OCI-LY1 (cell line): ENCODE measurements around the gene FOXA3.

ENCODE experiments used
- H2AFZ ChIP-seq: fragments of 200-600 bp; sonication (generic), shearing (Covaris generic); 2 replicates; pipeline ENCODE4 v1.6.0; 2014; ENCODE audit warnings: antibody characterized with exemption, mild to moderate bottlenecking, low read length
- H3F3A ChIP-seq: fragments of 200-600 bp; sonication (generic), shearing (Covaris generic); 2 replicates; pipeline ENCODE4 v1.6.0; 2014; ENCODE audit warnings: mild to moderate bottlenecking, antibody characterized with exemption, low read length, moderate library complexity; ENCODE audit not compliant: insufficient read depth
- H3K27ac ChIP-seq: fragments of 200-600 bp; sonication (generic); 2 replicates; pipeline ENCODE4 v1.5.1; 2014; ENCODE audit warnings: low read length, mixed run types, mild to moderate bottlenecking, low read depth; ENCODE audit not compliant: poor library complexity, severe bottlenecking
- H3K27me3 ChIP-seq: fragments of 200-600 bp; sonication (generic); 2 replicates; pipeline ENCODE4 v1.6.0; 2014; ENCODE audit warnings: antibody characterized with exemption, mild to moderate bottlenecking, low read length, moderate library complexity; ENCODE audit not compliant: insufficient read depth
- H3K36me3 ChIP-seq: fragments of 200-600 bp; sonication (generic); 2 replicates; pipeline ENCODE4 v1.6.1; 2014; ENCODE audit warnings: mild to moderate bottlenecking, antibody characterized with exemption, low read length, moderate library complexity, mixed read lengths; ENCODE audit not compliant: insufficient read depth
- H3K4me1 ChIP-seq: fragments of 200-600 bp; sonication (generic); 2 replicates; pipeline ENCODE4 v1.5.1; 2014; ENCODE audit warnings: mild to moderate bottlenecking, low read length, moderate library complexity; ENCODE audit not compliant: insufficient read depth, severe bottlenecking
- H3K4me2 ChIP-seq: fragments of 200-600 bp; sonication (generic), shearing (Covaris generic); 2 replicates; pipeline ENCODE4 v1.6.1; 2014; ENCODE audit warnings: low read length
- H3K4me3 ChIP-seq: fragments of 200-600 bp; sonication (generic); 2 replicates; pipeline ENCODE4 v1.5.1; 2014; ENCODE audit warnings: low read length, low read depth, mild to moderate bottlenecking, mixed read lengths; ENCODE audit not compliant: poor library complexity, severe bottlenecking
- H3K79me2 ChIP-seq: fragments of 200-600 bp; shearing (Covaris generic); 2 replicates; pipeline ENCODE4 v1.6.1; 2016; ENCODE audit warnings: mixed run types, low read length, mixed read lengths; ENCODE audit not compliant: insufficient read depth
- H3K9ac ChIP-seq: fragments of 200-600 bp; sonication (generic), shearing (Covaris generic); 2 replicates; pipeline ENCODE4 v1.6.1; 2014; ENCODE audit warnings: mild to moderate bottlenecking, low read length, mixed read lengths
- H3K9me2 ChIP-seq: fragments of 200-600 bp; sonication (generic), shearing (Covaris generic); 2 replicates; pipeline ENCODE4 v1.6.1; 2014; ENCODE audit warnings: low read depth, mild to moderate bottlenecking, low read length, mixed read lengths
- H3K9me3 ChIP-seq: fragments of 200-600 bp; shearing (Covaris generic); 2 replicates; pipeline ENCODE4 v1.6.1; 2014; ENCODE audit warnings: low read length, mixed read lengths
- H4K20me1 ChIP-seq: fragments of 200-600 bp; sonication (generic), shearing (Covaris generic); 2 replicates; pipeline ENCODE4 v1.6.0; 2016; ENCODE audit warnings: mild to moderate bottlenecking, low read length; ENCODE audit not compliant: insufficient read depth
- CTCF ChIP-seq: fragments of 200-600 bp; sonication (generic), shearing (Covaris generic); IDR thresholded peaks from 2 replicates; pipeline ENCODE4 v1.5.1; 2017; ENCODE audit warnings: mild to moderate bottlenecking, antibody characterized with exemption, low read length, moderate library complexity, mixed read lengths
- EZH2 ChIP-seq: fragments of 200-600 bp; sonication (generic), shearing (Covaris generic); IDR thresholded peaks from 2 replicates; pipeline ENCODE4 v1.8.0; 2017; ENCODE audit warnings: borderline replicate concordance, mixed run types, mild to moderate bottlenecking, antibody characterized with exemption, low read length, moderate library complexity, mixed read lengths

The FOXA3 gene

GRCh38 chr19:45863840-45864628, at the start of gene FOXA3:
FOXA3 (plus strand) TSS chr19:45864326; CDS start chr19:45864457, 131 bp downstream.
- H2AFZ ChIP-seq, result peak within 1 kb of the TSS; percentile 94
- no peaks in the 10 kb centered on the region for H4K20me1 ChIP-seq
- TF ChIP-seq CTCF, result peak; percentile 65
- TF ChIP-seq EZH2, result no peak
- H3K9me3 ChIP-seq, result no peaks in the 10 kb centered on the region
- H3K9me2 ChIP-seq, result no peaks in the 10 kb centered on the region
- peak within 1 kb of the TSS; percentile 94 for H3K4me3 ChIP-seq
- peaks cover 32% of the 10 kb centered on the region for H3K4me1 ChIP-seq
- H3K79me2 ChIP-seq, result peaks cover 13% of the 10 kb centered on the region; the same call in 1 of the 2 replicates
- H3K36me3 ChIP-seq, result peaks cover 12% of the 10 kb centered on the region
- H3K27me3 ChIP-seq, result no peaks in the 10 kb centered on the region
- H3K4me2 ChIP-seq, result peak within 1 kb of the TSS; percentile 89
- peak within 1 kb of the TSS; percentile 49 for H3K9ac ChIP-seq
- no peak within 1 kb of the TSS for H3K27ac ChIP-seq
- H3F3A ChIP-seq, result 0 out of 2 replicates have a peak, but pooled peaks cover 3% of the 10 kb centered on the region

DNA sequence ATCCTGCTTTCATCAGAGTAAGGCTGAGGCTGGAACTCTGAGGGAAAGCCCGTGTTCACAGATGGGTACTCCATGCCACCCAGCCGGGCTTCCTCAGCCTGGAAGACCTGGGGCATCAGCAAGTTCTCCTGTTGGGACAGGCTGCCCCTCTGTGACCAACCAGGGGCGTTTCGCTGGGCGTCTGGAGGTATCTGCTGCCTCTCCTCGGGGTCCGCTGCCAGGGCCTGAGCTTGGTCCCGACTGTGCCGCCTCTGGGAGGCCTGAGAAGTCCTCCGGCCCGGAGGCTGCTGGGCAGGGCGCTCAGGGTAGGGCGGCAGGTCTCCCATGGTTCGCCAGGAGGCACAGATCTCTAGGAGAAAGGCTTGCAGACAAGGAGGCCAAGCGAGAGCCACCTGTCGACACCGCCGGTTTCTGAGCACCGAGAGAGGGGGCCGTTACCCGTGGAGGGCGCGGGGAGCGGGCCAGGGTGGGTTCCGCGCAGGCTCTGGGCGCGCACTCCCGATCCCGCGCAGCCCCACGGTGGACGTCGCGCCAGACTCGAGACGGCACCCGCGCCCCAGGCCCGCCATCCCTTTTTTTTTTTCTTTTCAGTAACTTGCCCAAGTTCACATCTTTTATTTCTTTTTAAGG, 49.2 kb upstream of the FOXA3 start, which contains the start of gene RSPH6A:
Gene RSPH6A (minus strand): TSS at position 458 of the 630 bp plus-strand sequence. CDS start 132 bp downstream, at position 326.
- no peaks in the 10 kb centered on the region for H3F3A ChIP-seq
- H3K4me3 ChIP-seq, result no peak within 1 kb of the TSS
- H3K27ac ChIP-seq, result no peak within 1 kb of the TSS
- no peaks in the 10 kb centered on the region for H3K79me2 ChIP-seq
- H4K20me1 ChIP-seq, result no peaks in the 10 kb centered on the region
- TF ChIP-seq EZH2, result no peak
- no peak for TF ChIP-seq CTCF
- H3K27me3 ChIP-seq, result no peaks in the 10 kb centered on the region
- H3K36me3 ChIP-seq, result peaks cover 13% of the 10 kb centered on the region
- H3K9me2 ChIP-seq, result no peaks in the 10 kb centered on the region
- H2AFZ ChIP-seq, result no peak within 1 kb of the TSS
- H3K4me1 ChIP-seq, result peaks cover 10% of the 10 kb centered on the region
- H3K9me3 ChIP-seq, result no peaks in the 10 kb centered on the region
- no peak within 1 kb of the TSS for H3K4me2 ChIP-seq
- H3K9ac ChIP-seq, result no peak within 1 kb of the TSS

- H3F3A ChIP-seq, result no peaks in the 10 kb centered on the region
- H2AFZ ChIP-seq, result no peak overlapping the region
- peaks cover 10% of the 10 kb centered on the region for H3K4me1 ChIP-seq
- H3K36me3 ChIP-seq, result peaks cover 20% of the 10 kb centered on the region
- no peak overlapping the region for H3K9ac ChIP-seq
- H3K4me3 ChIP-seq, result no peak overlapping the region
- no peaks in the 10 kb centered on the region for H4K20me1 ChIP-seq
- H3K4me2 ChIP-seq, result no peak overlapping the region
- no peaks in the 10 kb centered on the region for H3K9me3 ChIP-seq
- H3K27me3 ChIP-seq, result no peaks in the 10 kb centered on the region
- no peaks in the 10 kb centered on the region for H3K79me2 ChIP-seq
- no peaks in the 10 kb centered on the region for H3K9me2 ChIP-seq
- TF ChIP-seq EZH2 (no peak), CTCF (no peak)
- no peak overlapping the region for H3K27ac ChIP-seq
Measured at GRCh38 chr19:45815481-45816216, 48.5 kb upstream of the FOXA3 start.
